ENCODE data around the gene MCEMP1. TPM values are rescaled to one million over a fixed set of nuclear protein-coding genes. Genes with fewer than 3 reads are reported as not detected.

MCEMP1 gene
- not detected in 5 replicates for total RNA-seq (2022; extraction: Qiagen RNA extraction; ENCODE audit: low read depth)

GRCh38 chr19:7676854-7677253 is at the start of gene MCEMP1:
TSS of gene MCEMP1 (plus strand) at chr19:7677090. CDS start at chr19:7677121, 31 bp downstream.

GRCh38 chr19:7629347-7630054 is 47.4 kb upstream of the MCEMP1 start, which contains the start of the genes PET100 and XAB2:
TSS of gene PET100 (plus strand) at chr19:7629793. CDS start at chr19:7629834, 41 bp downstream.
TSS of gene XAB2 (minus strand) at chr19:7629545. CDS start at chr19:7629527, 18 bp downstream.

DNA sequence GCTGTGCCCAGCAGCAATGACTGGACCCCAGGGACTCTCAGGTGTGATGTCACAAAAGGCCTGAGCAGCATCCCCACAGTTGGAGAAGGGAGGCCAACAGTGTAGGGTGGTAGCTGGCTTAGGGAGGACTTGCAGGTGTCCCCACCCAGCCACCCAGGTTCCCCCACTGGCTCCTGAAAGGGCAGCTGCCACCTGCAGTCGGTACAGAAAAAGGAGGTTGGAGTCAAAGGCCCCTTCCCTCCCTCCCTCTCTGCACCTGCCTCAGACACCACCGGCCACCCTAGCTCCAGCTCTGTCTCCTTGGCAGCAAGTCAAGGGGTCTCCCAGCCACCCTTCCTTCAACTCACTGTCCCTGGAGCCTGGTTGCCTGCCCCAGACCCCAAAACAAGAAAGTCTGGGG is 43.2 kb upstream of the MCEMP1 start, which contains the start of gene PCP2:
Gene PCP2 (minus strand): TSS at position 22 of the 400 bp plus-strand sequence. CDS start 262 bp downstream, outside the sequence.

GRCh38 chr19:7636691-7637373 is 40.1 kb upstream of the MCEMP1 start, which contains the start of gene STXBP2:
TSS of gene STXBP2 (plus strand) at chr19:7637110. CDS start at chr19:7637150, 40 bp downstream.

DNA sequence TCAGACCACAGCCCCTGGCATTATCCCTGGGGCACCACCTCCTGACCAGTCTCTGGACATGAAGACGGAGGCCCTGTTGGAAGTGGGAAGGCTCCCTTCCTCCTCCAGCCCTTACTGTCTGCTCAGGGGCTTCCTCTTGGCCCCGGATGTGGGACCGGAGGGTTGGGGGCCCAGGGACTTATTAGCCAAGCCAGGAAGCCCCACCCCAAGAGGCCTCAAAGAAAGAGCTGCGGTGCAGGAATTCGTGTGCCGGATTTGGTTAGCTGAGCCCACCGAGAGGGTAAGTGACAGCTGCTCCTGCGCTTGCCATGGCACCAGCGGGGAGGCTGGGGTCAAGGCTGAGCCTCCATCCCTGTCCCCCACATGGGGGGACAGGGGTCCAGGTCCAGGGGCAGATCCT is 8.0 kb upstream of the MCEMP1 start, which contains the start of gene RETN:
Gene RETN (plus strand): TSS at position 208 of the 400 bp plus-strand sequence. CDS start 278 bp downstream, outside the sequence.

DNA sequence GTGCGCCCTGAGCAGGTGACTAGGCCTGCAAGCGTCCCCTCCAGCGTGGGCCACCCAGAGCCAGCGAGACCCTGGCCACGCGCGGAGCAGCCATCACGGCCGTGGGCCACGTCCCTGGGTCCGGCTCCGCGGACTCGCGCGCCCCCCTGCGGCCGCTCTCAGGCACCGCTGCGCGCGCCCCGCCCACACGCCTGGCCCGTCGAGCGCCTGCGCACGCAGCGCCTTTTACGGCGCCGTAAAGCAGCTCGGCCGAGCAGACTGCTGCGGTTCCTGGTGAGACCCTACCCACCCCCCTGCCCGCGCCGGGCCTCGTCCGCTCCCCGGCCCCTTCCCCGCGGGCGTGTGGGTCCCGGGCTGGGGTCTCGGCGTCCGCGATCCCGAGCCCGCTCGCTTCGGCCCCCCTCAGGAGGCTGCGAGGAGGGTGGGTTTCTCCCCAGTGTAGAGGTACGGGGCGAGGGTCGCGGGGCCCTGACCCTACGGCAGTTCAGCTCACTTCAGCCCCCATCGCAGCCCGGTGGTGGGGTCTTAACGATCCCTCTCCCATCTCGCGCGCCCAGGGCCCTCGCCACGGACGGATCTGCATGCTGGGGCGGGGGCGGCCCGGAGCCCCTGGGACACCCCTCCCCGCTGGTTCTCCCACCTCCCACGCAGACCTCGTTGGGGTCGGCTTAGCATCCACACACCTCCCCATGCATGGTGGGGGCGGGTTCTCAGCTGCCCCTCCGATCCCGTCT is 3.9 kb downstream of the MCEMP1 start, which contains the start of gene TRAPPC5:
Gene TRAPPC5 (plus strand): TSS at position 228 of the 734 bp plus-strand sequence. CDS start 1,421 bp downstream, outside the sequence.

DNA sequence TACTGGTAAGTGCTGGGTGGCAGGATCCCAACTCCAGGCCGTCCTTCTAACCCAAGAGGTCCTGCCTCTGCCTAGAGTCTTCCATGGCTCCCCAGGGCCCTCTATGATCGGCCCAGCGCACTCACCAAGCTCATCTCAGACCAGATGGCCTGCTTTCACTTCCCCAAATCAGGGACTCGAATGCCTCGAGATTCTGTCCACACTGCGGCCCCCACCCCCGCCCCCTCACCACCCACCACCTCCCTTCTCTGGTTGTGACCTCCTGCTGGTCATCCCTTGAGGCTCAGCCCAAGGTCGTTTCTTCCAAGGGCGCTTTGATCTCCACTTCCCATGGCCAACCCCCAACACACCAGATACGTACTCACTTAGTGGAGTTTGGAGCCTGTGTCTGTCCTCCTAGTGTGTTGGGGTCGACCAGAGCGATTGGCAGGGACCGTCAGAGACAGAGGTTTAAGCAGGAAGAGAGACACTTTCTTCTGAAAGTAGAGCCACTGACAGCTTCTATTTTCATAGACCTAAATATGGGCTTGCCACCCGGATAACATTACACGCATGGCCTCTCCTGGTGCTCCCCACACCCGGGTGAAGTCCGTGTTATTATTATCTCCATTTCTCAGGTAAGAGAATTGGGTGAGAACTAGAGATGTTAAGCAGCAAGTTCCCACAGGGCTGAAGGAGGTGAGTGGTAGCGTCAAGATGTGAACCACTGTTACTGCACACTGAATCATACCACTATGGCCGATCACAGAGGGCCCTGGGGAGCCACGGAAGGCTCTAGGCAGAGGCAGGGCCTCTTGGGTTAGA is 25.0 kb downstream of the MCEMP1 start, which contains the start of gene FCER2:
Gene FCER2 (minus strand): TSS at position 478 of the 804 bp plus-strand sequence. CDS start 2,371 bp downstream, outside the sequence.

Other genes starting within 250 kb of the MCEMP1 start
- 1.7 to 2.3 TPM (median 1.9 TPM) in 5 replicates for gene PEX11G, start 188.1 kb upstream of the MCEMP1 start, total RNA-seq (2022; extraction: Qiagen RNA extraction; ENCODE audit: low read depth)
- 14.7 to 21.4 TPM (median 16.0 TPM) in 5 replicates for gene ZNF358, start 161.0 kb upstream of the MCEMP1 start, total RNA-seq (2022; extraction: Qiagen RNA extraction; ENCODE audit: low read depth)
- gene MCOLN1, start 154.5 kb upstream of the MCEMP1 start, total RNA-seq (2022; extraction: Qiagen RNA extraction; ENCODE audit: low read depth), result 9.9 to 15.7 TPM (median 11.8 TPM) in 5 replicates
- 32.5 to 42.9 TPM (median 34.6 TPM) in 5 replicates for gene PNPLA6, start 141.4 kb upstream of the MCEMP1 start, total RNA-seq (2022; extraction: Qiagen RNA extraction; ENCODE audit: low read depth)
- gene CAMSAP3, start 81.2 kb upstream of the MCEMP1 start, total RNA-seq (2022; extraction: Qiagen RNA extraction; ENCODE audit: low read depth), result 2.5 to 4.6 TPM (median 4.1 TPM) in 5 replicates
- gene XAB2, start 47.5 kb upstream of the MCEMP1 start, total RNA-seq (2022; extraction: Qiagen RNA extraction; ENCODE audit: low read depth), result 22.3 to 28.5 TPM (median 25.5 TPM) in 5 replicates
- gene PET100, start 47.3 kb upstream of the MCEMP1 start, total RNA-seq (2022; extraction: Qiagen RNA extraction; ENCODE audit: low read depth), result 44.0 to 65.6 TPM (median 46.6 TPM) in 5 replicates
- not detected in 5 replicates for gene PCP2, start 43.4 kb upstream of the MCEMP1 start, total RNA-seq (2022; extraction: Qiagen RNA extraction; ENCODE audit: low read depth)
- 36.6 to 42.0 TPM (median 39.7 TPM) in 5 replicates for gene STXBP2, start 40.0 kb upstream of the MCEMP1 start, total RNA-seq (2022; extraction: Qiagen RNA extraction; ENCODE audit: low read depth)
- gene RETN, start 8.0 kb upstream of the MCEMP1 start, total RNA-seq (2022; extraction: Qiagen RNA extraction; ENCODE audit: low read depth), result not detected in 5 replicates
- 43.8 to 95.6 TPM (median 89.8 TPM) in 5 replicates for gene TRAPPC5, start 3.7 kb downstream of the MCEMP1 start, total RNA-seq (2022; extraction: Qiagen RNA extraction; ENCODE audit: low read depth)
- not detected in 5 replicates for gene FCER2, start 25.0 kb downstream of the MCEMP1 start, total RNA-seq (2022; extraction: Qiagen RNA extraction; ENCODE audit: low read depth)
- gene CLEC4G, start 55.0 kb downstream of the MCEMP1 start, total RNA-seq (2022; extraction: Qiagen RNA extraction; ENCODE audit: low read depth), result not detected in 5 replicates
- not detected in 5 replicates for gene CD209, start 70.4 kb downstream of the MCEMP1 start, total RNA-seq (2022; extraction: Qiagen RNA extraction; ENCODE audit: low read depth)
- 0.06 TPM in 1 of 5 replicates, not detected in the others for gene CLEC4M, start 86.2 kb downstream of the MCEMP1 start, total RNA-seq (2022; extraction: Qiagen RNA extraction; ENCODE audit: low read depth)
- 1.3 to 1.7 TPM (median 1.5 TPM) in 5 replicates for gene EVI5L, start 153.1 kb downstream of the MCEMP1 start, total RNA-seq (2022; extraction: Qiagen RNA extraction; ENCODE audit: low read depth)
- 0.20 to 0.48 TPM (median 0.34 TPM) in 5 replicates for gene PRR36, start 197.3 kb downstream of the MCEMP1 start, total RNA-seq (2022; extraction: Qiagen RNA extraction; ENCODE audit: low read depth)
- gene LRRC8E, start 211.4 kb downstream of the MCEMP1 start, total RNA-seq (2022; extraction: Qiagen RNA extraction; ENCODE audit: low read depth), result 6.1 to 8.9 TPM (median 7.1 TPM) in 5 replicates
- gene MAP2K7, start 226.8 kb downstream of the MCEMP1 start, total RNA-seq (2022; extraction: Qiagen RNA extraction; ENCODE audit: low read depth), result 11.8 to 18.7 TPM (median 16.9 TPM) in 5 replicates
- gene TGFBR3L, start 237.7 kb downstream of the MCEMP1 start, total RNA-seq (2022; extraction: Qiagen RNA extraction; ENCODE audit: low read depth), result 0.52 to 1.8 TPM (median 1.7 TPM) in 5 replicates
- gene SNAPC2, start 243.2 kb downstream of the MCEMP1 start, total RNA-seq (2022; extraction: Qiagen RNA extraction; ENCODE audit: low read depth), result 19.9 to 29.9 TPM (median 28.1 TPM) in 5 replicates
- gene CTXN1, start 249.0 kb downstream of the MCEMP1 start, total RNA-seq (2022; extraction: Qiagen RNA extraction; ENCODE audit: low read depth), result 10.0 to 22.5 TPM (median 17.0 TPM) in 5 replicates